Stimulated activated CD8-positive, alpha-beta memory T cell treated with anti-CD3 and anti-CD28 coated beads, Interleukin-7, amount 100 ng/mL, for 24 hours (primary cell): ENCODE data around the gene KDM4B.

Source experiments
- DNase-seq: peaks from one replicate; pipeline ENCODE4 v3.0.0-alpha.2; 2020; ENCODE audit warnings: low read depth

KDM4B gene

GRCh38 chr19:5104871-5105351 is 136.0 kb downstream of the KDM4B start:
- no peak for DNase-seq

GRCh38 chr19:5106191-5106726 is 137.3 kb downstream of the KDM4B start:
- no peak for DNase-seq

- DNase-seq, result no peak
Observed at GRCh38 chr19:5106971-5107370, 138.1 kb downstream of the KDM4B start.

GRCh38 chr19:5107432-5108122 is 138.7 kb downstream of the KDM4B start:
- no peak for DNase-seq

GRCh38 chr19:5108123-5108596 is 139.2 kb downstream of the KDM4B start:
- no peak for DNase-seq

- no peak for DNase-seq
Observed at GRCh38 chr19:5108866-5109265, 140.0 kb downstream of the KDM4B start.

GRCh38 chr19:5109560-5109959 is 140.6 kb downstream of the KDM4B start:
- DNase-seq, result no peak

GRCh38 chr19:5110546-5110945 is 141.6 kb downstream of the KDM4B start:
- DNase-seq, result no peak

- DNase-seq, result no peak
Observed at GRCh38 chr19:5111051-5111450, 142.1 kb downstream of the KDM4B start.

GRCh38 chr19:5112175-5112574 is 143.3 kb downstream of the KDM4B start:
- DNase-seq, result no peak

- DNase-seq, result no peak
Observed at GRCh38 chr19:5112681-5113575, 144.0 kb downstream of the KDM4B start.

GRCh38 chr19:5113633-5114586 is 145.0 kb downstream of the KDM4B start:
- DNase-seq, result no peak

- no peak for DNase-seq
Observed at GRCh38 chr19:5114727-5115126, 145.8 kb downstream of the KDM4B start.

GRCh38 chr19:5115351-5115750 is 146.4 kb downstream of the KDM4B start:
- no peak for DNase-seq

GRCh38 chr19:5115771-5116202 is 146.9 kb downstream of the KDM4B start:
- DNase-seq, result no peak

- DNase-seq, result no peak
Observed at GRCh38 chr19:5116292-5116691, 147.4 kb downstream of the KDM4B start.

GRCh38 chr19:5117421-5117820 is 148.5 kb downstream of the KDM4B start:
- DNase-seq, result no peak

GRCh38 chr19:5118026-5118425 is 149.1 kb downstream of the KDM4B start:
- DNase-seq, result no peak

- no peak for DNase-seq
Observed at GRCh38 chr19:5119297-5119998, 150.5 kb downstream of the KDM4B start.

- DNase-seq, result no peak
Observed at GRCh38 chr19:5120321-5120720, 151.4 kb downstream of the KDM4B start.

- DNase-seq, result no peak
Observed at GRCh38 chr19:5120833-5121232, 151.9 kb downstream of the KDM4B start.
